HEK293 (cell line): ENCODE results near the gene SLC39A13.

ENCODE experiments used
- CTCF ChIA-PET: fragments of 350-600 bp; formaldehyde crosslinking; extraction: SDS; loops from one replicate; lab custom pipeline; 2021; ENCODE audit warnings: antibody characterized with exemption; lab: Yijun Ruan, JAX
- POLR2A ChIA-PET: fragments of 300-600 bp; formaldehyde crosslinking; extraction: SDS; loops from one replicate; lab custom pipeline; 2020; ENCODE audit warnings: antibody characterized with exemption, inconsistent platforms; lab: Yijun Ruan, JAX
- H3K27ac ChIP-seq: fragments of 200-500 bp; sonication (Bioruptor generic); 2 replicates; pipeline ENCODE4 v1.5.1; 2014; ENCODE audit warnings: low read depth, low read length, control low read depth, inconsistent platforms; ENCODE audit errors: extremely low read depth
- H3K36me3 ChIP-seq, 2 experiments: fragments of 200-500 bp in 1 of 2; sonication (Bioruptor generic) in 1 of 2; 1 replicate in 1 of 2; 2 replicates in 1 of 2; pipeline ENCODE4 v1.5.1; 2014 to 2017; ENCODE audit warnings: inconsistent platforms in 2 of 2, low read length in 2 of 2; ENCODE audit not compliant: control insufficient read depth in 2 of 2, insufficient read depth in 1 of 2
- H3K4me1 ChIP-seq: fragments of 200-500 bp; sonication (Bioruptor generic); 2 replicates; pipeline ENCODE4 v1.5.1; 2014; ENCODE audit warnings: mild to moderate bottlenecking, low read length, inconsistent platforms; ENCODE audit not compliant: control insufficient read depth, insufficient read depth
- H3K4me3 ChIP-seq: 2 replicates; pipeline ENCODE4 v1.5.1; 2011; ENCODE audit warnings: low read depth, mild to moderate bottlenecking, control low read depth, low read length, moderate library complexity
- H3K9me3 ChIP-seq: fragments of 200-500 bp; sonication (Bioruptor generic); 2 replicates; pipeline ENCODE4 v1.5.1; 2014; ENCODE audit warnings: low read depth, low read length, inconsistent platforms; ENCODE audit not compliant: control insufficient read depth, insufficient read depth
- EGR2 ChIP-seq: fragments of 450-650 bp; formaldehyde crosslinking; IDR thresholded peaks from 2 replicates; pipeline ENCODE4 v1.5.1; 2016; ENCODE audit warnings: low read depth, missing biosample characterization, missing genetic modification characterization
- IKZF3 ChIP-seq: fragments of 450-650 bp; IDR thresholded peaks from 2 replicates; pipeline ENCODE4 v1.5.0; 2018; ENCODE audit warnings: missing biosample characterization, mild to moderate bottlenecking, missing genetic modification characterization, moderate library complexity
- KLF1 ChIP-seq: fragments of 450-650 bp; formaldehyde crosslinking; IDR thresholded peaks from 2 replicates; pipeline ENCODE4 v1.5.1; 2016; ENCODE audit warnings: missing biosample characterization, missing genetic modification characterization
- MZF1 ChIP-seq: fragments of 450-650 bp; formaldehyde crosslinking; IDR thresholded peaks from 2 replicates; pipeline ENCODE4 v1.5.1; 2017; ENCODE audit warnings: missing biosample characterization, missing genetic modification characterization, borderline replicate concordance
- PRDM6 ChIP-seq: fragments of 450-650 bp; formaldehyde crosslinking; IDR thresholded peaks from 2 replicates; pipeline ENCODE4 v1.5.1; 2017; ENCODE audit warnings: missing biosample characterization, missing genetic modification characterization
- WT1 ChIP-seq: fragments of 450-650 bp; formaldehyde crosslinking; IDR thresholded peaks from 2 replicates; pipeline ENCODE4 v1.5.1; 2016; ENCODE audit warnings: missing biosample characterization, missing genetic modification characterization
- ZBTB20 ChIP-seq: fragments of 450-650 bp; formaldehyde crosslinking; IDR thresholded peaks from 2 replicates; pipeline ENCODE4 v1.5.1; 2016; ENCODE audit warnings: missing biosample characterization, missing genetic modification characterization
- ZFHX2 ChIP-seq: fragments of 450-650 bp; formaldehyde crosslinking; conservative IDR thresholded peaks from 2 replicates; pipeline ENCODE4 v1.5.1; 2016; ENCODE audit warnings: missing biosample characterization, missing genetic modification characterization
- ZIC2 ChIP-seq: fragments of 450-650 bp; formaldehyde crosslinking; IDR thresholded peaks from 2 replicates; pipeline ENCODE4 v1.5.1; 2016; ENCODE audit warnings: missing biosample characterization, missing genetic modification characterization
- ZNF132 ChIP-seq: fragments of 450-650 bp; formaldehyde crosslinking; IDR thresholded peaks from 2 replicates; pipeline ENCODE4 v1.5.1; 2017; ENCODE audit warnings: missing biosample characterization, missing genetic modification characterization, borderline replicate concordance
- ZNF140 ChIP-seq: fragments of 450-650 bp; formaldehyde crosslinking; IDR thresholded peaks from 2 replicates; pipeline ENCODE4 v1.5.1; 2016; ENCODE audit warnings: missing biosample characterization, missing genetic modification characterization
- ZNF350 ChIP-seq: fragments of 450-650 bp; formaldehyde crosslinking; IDR thresholded peaks from 2 replicates; pipeline ENCODE4 v1.5.0; 2017; ENCODE audit warnings: missing biosample characterization, mild to moderate bottlenecking, missing genetic modification characterization
- ZNF354C ChIP-seq: fragments of 450-650 bp; formaldehyde crosslinking; IDR thresholded peaks from 2 replicates; pipeline ENCODE4 v1.5.1; 2016; ENCODE audit warnings: missing biosample characterization, missing genetic modification characterization, low read depth, borderline replicate concordance
- ZNF366 ChIP-seq: fragments of 450-650 bp; formaldehyde crosslinking; conservative IDR thresholded peaks from 2 replicates; pipeline ENCODE4 v1.5.1; 2016; ENCODE audit warnings: missing biosample characterization, missing genetic modification characterization
- ZNF391 ChIP-seq: fragments of 450-650 bp; formaldehyde crosslinking; IDR thresholded peaks from 2 replicates; pipeline ENCODE4 v1.5.1; 2016; ENCODE audit warnings: low read depth, missing biosample characterization, missing genetic modification characterization, borderline replicate concordance
- ZNF398 ChIP-seq: fragments of 450-650 bp; formaldehyde crosslinking; IDR thresholded peaks from 2 replicates; pipeline ENCODE4 v1.5.1; 2017; ENCODE audit warnings: missing biosample characterization, missing genetic modification characterization
- ZNF521 ChIP-seq: fragments of 450-650 bp; formaldehyde crosslinking; IDR thresholded peaks from 2 replicates; pipeline ENCODE4 v1.5.1; 2017; ENCODE audit warnings: missing biosample characterization, mild to moderate bottlenecking, missing genetic modification characterization
- ZNF529 ChIP-seq: fragments of 450-650 bp; formaldehyde crosslinking; IDR thresholded peaks from 2 replicates; pipeline ENCODE4 v1.5.1; 2017; ENCODE audit warnings: missing genetic modification characterization, missing biosample characterization; ENCODE audit not compliant: insufficient replicate concordance
- ZNF548 ChIP-seq: fragments of 450-650 bp; formaldehyde crosslinking; IDR thresholded peaks from 2 replicates; pipeline ENCODE4 v1.5.1; 2016; ENCODE audit warnings: missing biosample characterization, missing genetic modification characterization
- ZNF549 ChIP-seq: fragments of 450-650 bp; IDR thresholded peaks from 2 replicates; pipeline ENCODE4 v1.5.1; 2018; ENCODE audit warnings: missing biosample characterization, missing genetic modification characterization, mild to moderate bottlenecking, inconsistent platforms, moderate library complexity
- ZNF677 ChIP-seq: fragments of 450-650 bp; IDR thresholded peaks from 2 replicates; pipeline ENCODE4 v1.5.0; 2018; ENCODE audit warnings: missing biosample characterization, mild to moderate bottlenecking, missing genetic modification characterization, moderate library complexity
- ZNF707 ChIP-seq: fragments of 450-650 bp; formaldehyde crosslinking; IDR thresholded peaks from 2 replicates; pipeline ENCODE4 v1.5.1; 2016; ENCODE audit warnings: missing biosample characterization, missing genetic modification characterization
- ZNF76 ChIP-seq: fragments of 450-650 bp; formaldehyde crosslinking; IDR thresholded peaks from 2 replicates; pipeline ENCODE4; 2016; ENCODE audit warnings: low read depth, missing biosample characterization, missing genetic modification characterization, borderline replicate concordance
- ZNF792 ChIP-seq: fragments of 450-650 bp; formaldehyde crosslinking; IDR thresholded peaks from 2 replicates; pipeline ENCODE4 v1.5.1; 2016; ENCODE audit warnings: missing biosample characterization, missing genetic modification characterization
- ZNF837 ChIP-seq: fragments of 450-650 bp; formaldehyde crosslinking; IDR thresholded peaks from 2 replicates; pipeline ENCODE4 v1.5.1; 2016; ENCODE audit warnings: missing biosample characterization, missing genetic modification characterization

SLC39A13 gene

GRCh38 chr11:47376525-47377371 is 31.6 kb upstream of the SLC39A13 start:
- Histone ChIP-seq H3K27ac (no peak overlapping the region), H3K4me3 (no peak overlapping the region), H3K4me1 (no peaks in the 10 kb centered on the region), H3K36me3 (no peaks in the 10 kb centered on the region), H3K9me3 (no peaks in the 10 kb centered on the region)
- TF ChIP-seq ZNF398 (tag by site-specific recombination) (peak; percentile 89), ZNF792 (tag by site-specific recombination) (no peak), ZBTB20 (tag by site-specific recombination) (no peak), ZFHX2 (peak; percentile 95), EGR2 (tag by site-specific recombination) (peak; percentile 91), IKZF3 (no peak), ZNF76 (0 out of 2 replicates have a peak, but pooled peaks have one; percentile 15), WT1 (tag by site-specific recombination) (peak; percentile 50; the same call in 1 of the 2 replicates), PRDM6 (no peak), ZIC2 (tag by site-specific recombination) (peak; percentile 7; the same call in 1 of the 2 replicates), ZNF677 (no peak), ZNF548 (tag by site-specific recombination) (no peak), ZNF366 (peak; percentile 52), ZNF549 (tag by site-specific recombination) (no peak)
- POLR2A ChIA-PET = no interaction called here
- CTCF ChIA-PET = interaction anchor here (1.0 kb wide), 1 partner anchor 22 kb away, joined by 3 read pairs; no protein-coding TSS in a partner anchor

- Histone ChIP-seq H3K4me1 (no peaks in the 10 kb centered on the region), H3K9me3 (no peaks in the 10 kb centered on the region), H3K4me3 (no peak overlapping the region), H3K36me3 (no peaks in the 10 kb centered on the region), H3K27ac (no peak overlapping the region)
- ChIA-PET POLR2A (no interaction called here), CTCF (no interaction called here)
- no peak for TF ChIP-seq ZNF391 (tag by site-specific recombination)
- peak; percentile 79 for TF ChIP-seq ZNF548 (tag by site-specific recombination)
Measured at GRCh38 chr11:47377571-47378009, 30.8 kb upstream of the SLC39A13 start.

- CTCF ChIA-PET = no interaction called here
- H3K4me1 ChIP-seq = no peaks in the 10 kb centered on the region
- no peak within 1 kb of the TSS for H3K27ac ChIP-seq
- no peaks in the 10 kb centered on the region for H3K9me3 ChIP-seq
- H3K36me3 ChIP-seq = no peaks in the 10 kb centered on the region
- no peak within 1 kb of the TSS for H3K4me3 ChIP-seq
- POLR2A ChIA-PET = no interaction called here
- TF ChIP-seq ZNF707 (no peak), KLF1 (no peak), ZNF140 (tag by site-specific recombination) (no peak), ZIC2 (tag by site-specific recombination) (peak; percentile 38; the same call in 1 of the 2 replicates), EGR2 (tag by site-specific recombination) (peak; percentile 52; the same call in 1 of the 2 replicates), ZNF132 (tag by site-specific recombination) (no peak), ZNF529 (no peak), ZFHX2 (peak; percentile 63), ZNF354C (no peak), ZNF521 (no peak), ZNF391 (tag by site-specific recombination) (no peak), ZNF837 (tag by site-specific recombination) (no peak), ZNF350 (no peak), MZF1 (no peak)
Measured at GRCh38 chr11:47378010-47378835, 30.2 kb upstream of the SLC39A13 start, which contains the start of gene SPI1. Gene SPI1 (minus strand): TSS chr11:47378547. CDS start chr11:47378353, 194 bp downstream.
